HG03097 (cell line): ENCODE measurements around the gene U2SURP.
"Not testable (repeated sequence)": the region's sequence is repeated elsewhere in the genome, so short reads cannot be mapped to it uniquely, and the experiment has no call there.

Experiments used
- ATAC-seq: cut with Tn5 transposase; IDR thresholded peaks from one replicate; pipeline ENCODE4 v1.9.1; 2021; ENCODE audit not compliant: unreplicated experiment, low FRiP score

The U2SURP gene

DNA sequence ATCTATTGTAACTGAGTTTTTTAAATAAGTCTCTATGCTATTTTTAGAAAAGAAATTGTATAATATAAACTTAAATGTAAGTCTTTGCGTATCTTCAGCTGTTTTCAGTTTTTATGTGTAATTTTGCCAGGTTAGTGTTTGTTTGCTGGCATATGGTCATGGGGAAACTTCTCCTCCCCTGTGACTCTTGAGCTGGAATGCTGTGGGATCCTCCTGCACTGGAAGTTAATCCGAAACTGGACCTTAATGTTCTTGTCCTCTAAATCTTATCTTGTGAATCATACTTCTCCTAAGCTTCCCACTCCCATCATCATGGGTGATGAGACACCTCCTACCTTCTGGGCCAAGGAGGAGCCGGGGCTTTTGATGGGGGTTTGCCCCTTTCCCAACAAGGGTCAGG, 65.8 kb downstream of the U2SURP start:
- no peak for ATAC-seq

DNA sequence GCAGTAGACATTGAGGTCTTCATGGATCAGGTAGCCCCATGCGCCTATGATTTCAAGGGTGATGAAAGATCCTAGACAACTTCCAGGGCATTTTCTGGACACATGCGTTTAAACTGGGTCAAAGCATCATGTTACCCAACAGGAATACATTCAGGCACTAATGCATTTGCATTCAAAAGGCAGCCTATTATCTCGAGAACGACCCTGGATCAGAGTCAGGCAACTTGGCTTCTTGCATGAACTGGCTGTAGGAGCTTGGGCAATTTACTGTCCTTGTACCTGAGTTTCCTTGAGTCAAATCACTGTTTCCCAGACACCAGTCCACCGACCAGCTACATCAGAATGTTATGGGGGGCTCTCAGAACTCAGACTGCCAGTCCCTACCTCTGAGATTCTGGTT, 66.7 kb downstream of the U2SURP start:
- no peak for ATAC-seq

- no peak for ATAC-seq
These were observed 69.7 kb downstream of the U2SURP start for GRCh38 chr3:143070977-143071551.

GRCh38 chr3:143071776-143072175, 70.4 kb downstream of the U2SURP start:
- ATAC-seq: no peak

DNA sequence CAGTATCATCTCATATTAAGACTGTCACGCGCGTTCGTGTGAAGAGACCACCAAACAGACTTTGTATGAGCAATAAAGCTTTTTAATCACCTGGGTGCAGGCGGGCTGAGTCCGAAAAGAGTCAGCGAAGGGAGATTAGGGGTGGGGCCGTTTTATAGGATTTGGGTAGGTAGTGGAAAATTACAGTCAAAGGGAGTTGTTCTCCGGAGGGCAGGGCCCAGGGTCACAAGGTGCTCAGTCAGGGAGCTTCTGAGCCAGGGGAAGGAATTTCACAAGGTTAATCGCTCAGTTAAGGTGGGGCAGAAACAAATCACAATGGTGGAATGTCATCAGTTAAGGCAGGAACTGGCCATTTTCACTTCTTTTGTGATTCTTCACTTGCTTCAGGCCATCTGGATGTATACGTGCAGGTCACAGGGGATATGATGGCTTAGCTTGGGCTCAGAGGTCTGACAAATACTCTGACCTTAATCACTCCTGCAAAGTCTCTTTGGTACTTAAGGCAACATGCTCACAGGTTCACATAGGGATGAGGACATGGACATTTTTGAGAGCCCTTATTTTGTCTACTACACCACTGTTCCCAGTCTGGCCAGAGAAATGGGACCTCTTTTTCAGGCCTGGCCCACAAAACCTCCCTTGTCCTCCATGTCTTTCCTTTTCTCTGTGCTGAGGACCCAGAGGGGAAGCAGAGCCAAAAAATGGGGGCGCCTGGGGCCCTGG, 71.1 kb downstream of the U2SURP start:
- not testable (repeated sequence) for ATAC-seq

DNA sequence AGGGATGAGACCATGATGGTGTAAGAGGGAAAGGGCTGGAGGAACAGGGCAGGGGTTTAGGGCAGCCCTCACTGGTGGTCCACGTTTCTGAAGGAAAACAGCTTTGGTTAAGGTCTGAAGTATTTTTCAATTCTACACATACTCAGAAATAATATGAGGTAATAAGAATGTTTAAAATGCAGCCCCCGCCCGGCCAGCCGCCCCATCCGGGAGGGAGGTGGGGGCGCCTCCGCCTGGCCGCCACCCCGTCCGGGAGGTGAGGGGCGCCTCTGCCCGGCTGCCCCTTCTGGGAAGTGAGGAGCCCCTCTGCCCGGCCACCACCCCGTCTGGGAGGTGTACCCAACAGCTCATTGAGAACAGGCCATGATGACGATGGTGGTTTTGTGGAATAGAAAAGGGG, 72.2 kb downstream of the U2SURP start:
- not testable (repeated sequence) for ATAC-seq

DNA sequence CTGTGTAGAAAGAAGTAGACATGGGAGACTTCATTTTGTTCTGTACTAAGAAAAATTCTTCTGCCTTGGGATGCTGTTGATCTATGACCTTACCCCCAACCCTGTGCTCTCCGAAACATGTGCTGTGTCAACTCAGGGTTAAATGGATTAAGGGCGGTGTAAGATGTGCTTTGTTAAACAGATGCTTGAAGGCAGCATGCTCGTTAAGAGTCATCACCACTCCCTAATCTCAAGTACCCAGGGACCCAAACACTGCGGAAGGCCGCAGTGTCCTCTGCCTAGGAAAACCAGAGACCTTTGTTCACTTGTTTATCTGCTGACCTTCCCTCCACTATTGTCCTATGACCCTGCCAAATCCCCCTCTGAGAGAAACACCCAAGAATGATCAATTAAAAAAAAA, 72.6 kb downstream of the U2SURP start:
- not testable (repeated sequence) for ATAC-seq

- no peak for ATAC-seq
These were observed 77.5 kb downstream of the U2SURP start for GRCh38 chr3:143078883-143079282.

GRCh38 chr3:143080196-143080595, 78.8 kb downstream of the U2SURP start:
- no peak for ATAC-seq

GRCh38 chr3:143081365-143081764, 80.0 kb downstream of the U2SURP start:
- no peak for ATAC-seq

GRCh38 chr3:143081844-143082778, 80.7 kb downstream of the U2SURP start:
- peak; percentile 76 for ATAC-seq

- no peak for ATAC-seq
These were observed 82.4 kb downstream of the U2SURP start for GRCh38 chr3:143083781-143084180.

- peak; percentile 67 for ATAC-seq
These were observed 83.7 kb downstream of the U2SURP start for GRCh38 chr3:143084856-143085731.

DNA sequence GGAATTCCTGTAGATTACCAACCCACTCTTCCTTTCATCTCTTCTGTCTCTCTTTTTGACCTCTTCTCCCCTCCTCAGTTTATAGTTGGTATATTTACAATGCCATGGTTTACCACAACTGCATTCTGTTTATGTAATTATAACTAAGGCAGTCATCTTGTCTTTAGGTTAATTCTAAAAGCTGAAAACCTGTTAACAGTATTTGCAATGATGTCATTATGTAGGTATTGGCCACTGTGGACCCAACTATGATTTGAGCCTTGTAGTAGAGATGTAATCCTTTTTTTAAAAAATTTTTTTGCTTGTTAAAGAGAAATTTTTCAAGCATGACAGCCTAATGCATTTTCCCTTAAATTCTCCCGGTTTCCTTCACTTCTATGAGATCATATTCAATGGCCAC, 87.5 kb downstream of the U2SURP start:
- no peak for ATAC-seq

DNA sequence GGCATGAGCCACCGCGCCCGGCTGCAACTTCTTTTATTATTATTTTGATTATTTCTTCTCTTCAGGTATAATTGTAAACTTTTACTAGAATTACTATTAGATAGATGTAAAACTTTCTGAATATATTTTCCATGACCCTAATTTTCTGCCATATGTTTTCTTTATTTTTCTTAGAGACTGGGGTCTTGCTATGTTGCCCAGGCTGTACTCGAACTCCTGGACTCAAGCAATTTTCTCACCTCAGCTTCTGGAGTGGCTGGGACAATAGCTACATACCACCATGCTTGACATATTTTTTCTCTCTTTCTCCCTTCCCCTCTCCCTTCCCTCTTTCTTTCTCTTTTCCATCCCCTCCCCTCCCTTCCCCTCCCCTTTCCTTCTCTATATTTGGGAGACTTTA, 88.6 kb downstream of the U2SURP start:
- ATAC-seq: no peak

- ATAC-seq: no peak
These were observed 89.1 kb downstream of the U2SURP start for GRCh38 chr3:143090486-143090885.

GRCh38 chr3:143090976-143091837, 89.8 kb downstream of the U2SURP start:
- ATAC-seq: no peak

GRCh38 chr3:143092191-143092590, 90.8 kb downstream of the U2SURP start:
- no peak for ATAC-seq

DNA sequence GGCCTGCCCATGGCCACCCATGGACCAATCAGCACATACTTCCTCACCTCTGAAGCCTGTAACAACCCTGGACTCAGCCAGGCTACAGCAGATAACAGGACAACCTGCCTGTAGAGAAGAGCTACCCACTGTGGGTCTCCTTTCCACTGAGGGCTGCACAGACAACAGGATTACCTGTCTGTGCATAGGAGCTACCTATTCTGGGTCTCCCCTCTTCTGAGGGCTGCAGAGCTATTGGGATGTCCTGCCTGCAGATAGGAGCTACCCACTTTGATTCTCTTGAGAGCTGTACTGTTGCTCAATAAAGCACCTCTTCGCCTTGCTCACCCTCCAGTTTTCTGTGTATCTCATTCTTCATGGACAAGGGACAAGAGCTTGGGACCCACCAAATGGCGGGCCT, 94.4 kb downstream of the U2SURP start:
- ATAC-seq: no peak
